ENCODE results near the gene SV2B.
"Not testable (repeated sequence)": the region's sequence is repeated elsewhere in the genome, so short reads cannot be mapped to it uniquely, and the experiment has no call there.

Gene SV2B

GRCh38 chr15:91318931-91319330 lies 218.9 kb downstream of the SV2B start:
- no peak for DNase-seq

GRCh38 chr15:91319371-91320059 lies 219.5 kb downstream of the SV2B start:
- no peak for DNase-seq

GRCh38 chr15:91320101-91320500 lies 220.0 kb downstream of the SV2B start:
- no peak for DNase-seq

GRCh38 chr15:91329914-91330313 lies 229.9 kb downstream of the SV2B start:
- no peak for DNase-seq

- no peak for DNase-seq
Observed at GRCh38 chr15:91331581-91331980, 231.5 kb downstream of the SV2B start.

- DNase-seq, result no peak
Observed at GRCh38 chr15:91335702-91336101, 235.6 kb downstream of the SV2B start.

GRCh38 chr15:91336687-91337086 lies 236.6 kb downstream of the SV2B start:
- DNase-seq, result no peak

GRCh38 chr15:91338766-91339165 lies 238.7 kb downstream of the SV2B start:
- DNase-seq, result no peak

- no peak for DNase-seq
Observed at GRCh38 chr15:91342097-91342496, 242.0 kb downstream of the SV2B start.

GRCh38 chr15:91344912-91345311 lies 244.9 kb downstream of the SV2B start:
- DNase-seq, result not testable (repeated sequence)

- DNase-seq, result no peak
Observed at GRCh38 chr15:91345736-91346135, 245.7 kb downstream of the SV2B start.

GRCh38 chr15:91346259-91346658 lies 246.2 kb downstream of the SV2B start:
- no peak for DNase-seq

- no peak for DNase-seq
Observed at GRCh38 chr15:91348752-91349500, 248.9 kb downstream of the SV2B start.
